SK-N-SH (cell line): ENCODE measurements around the gene PSMD14. TPM values are rescaled to one million over a fixed set of nuclear protein-coding genes. Genes with fewer than 3 reads are reported as not detected.

Experiments used
- CTCF ChIA-PET: fragments of 300-600, 350-600 bp; formaldehyde crosslinking; extraction: SDS; loops from one replicate; lab custom pipeline; 2021; lab: Yijun Ruan, JAX
- POLR2A ChIA-PET: fragments of 350-600 bp; sonication (Branson Sonifier 250); formaldehyde crosslinking; extraction: SDS; loops from one replicate; lab custom pipeline; 2020; ENCODE audit warnings: antibody characterized with exemption, inconsistent platforms; lab: Yijun Ruan, JAX
- DNase-seq: peaks from one replicate; pipeline ENCODE4 v3.0.0; 2012
- H2AFZ ChIP-seq: fragments of 200-600 bp; sonication (generic); 2 replicates; pipeline ENCODE4 v1.8.1; 2016; ENCODE audit warnings: antibody characterized with exemption, mild to moderate bottlenecking, low read depth
- H3F3A ChIP-seq: fragments of 200-600 bp; sonication (generic); replicated peaks from 2 replicates; pipeline ENCODE3; 2016; ENCODE audit warnings: antibody characterized with exemption, mild to moderate bottlenecking; ENCODE audit not compliant: insufficient read depth
- H3K27ac ChIP-seq, 2 experiments: fragments of 200-500 bp in 1 of 2; fragments of 200-600 bp in 1 of 2; sonication (Bioruptor generic) in 1 of 2; sonication (generic), shearing (Covaris generic) in 1 of 2; 2 replicates each; pipeline versions ENCODE4 v1.5.1 to v1.6.1; 2014 to 2016; ENCODE audit warnings: low read depth in 2 of 2, inconsistent platforms in 1 of 2, low read length in 1 of 2, mild to moderate bottlenecking in 1 of 2, mixed read lengths in 1 of 2
- H3K27me3 ChIP-seq: fragments of 200-600 bp; sonication (generic), shearing (Covaris generic); 2 replicates; pipeline ENCODE4 v1.6.1; 2016; ENCODE audit warnings: mixed run types; ENCODE audit not compliant: insufficient read depth
- H3K36me3 ChIP-seq, 2 experiments: fragments of 200-500 bp in 1 of 2; fragments of 200-600 bp in 1 of 2; sonication (Bioruptor generic) in 1 of 2; sonication (generic) in 1 of 2; replicated peaks in 1 of 2; 2 replicates each; pipeline versions ENCODE3 to v1.5.1; 2014 to 2016; ENCODE audit warnings: low read length in 1 of 2, mild to moderate bottlenecking in 1 of 2; ENCODE audit not compliant: insufficient read depth in 2 of 2, control insufficient read depth in 1 of 2
- H3K4me1 ChIP-seq, 2 experiments: fragments of 200-500 bp in 1 of 2; fragments of 200-600 bp in 1 of 2; sonication (Bioruptor generic) in 1 of 2; sonication (generic), shearing (Covaris generic) in 1 of 2; 2 replicates each; pipeline versions ENCODE4 v1.5.1 to v1.6.1; 2014 to 2016; ENCODE audit warnings: low read depth in 1 of 2, low read length in 1 of 2, mixed run types in 1 of 2; ENCODE audit not compliant: insufficient read depth in 2 of 2, control insufficient read depth in 1 of 2
- H3K4me2 ChIP-seq: fragments of 200-600 bp; sonication (generic), shearing (Covaris generic); 2 replicates; pipeline ENCODE4 v1.6.1; 2017; ENCODE audit warnings: mixed run types
- H3K4me3 ChIP-seq, 2 experiments: fragments of 200-500 bp in 1 of 2; fragments of 200-600 bp in 1 of 2; sonication (Bioruptor generic) in 1 of 2; sonication (generic), shearing (Covaris generic) in 1 of 2; 2 replicates each; pipeline versions ENCODE4 v1.5.1 to v1.8.1; 2014 to 2016; ENCODE audit warnings: low read depth in 2 of 2, inconsistent platforms in 1 of 2, low read length in 1 of 2, mild to moderate bottlenecking in 1 of 2, mixed read lengths in 1 of 2, moderate library complexity in 1 of 2
- H3K79me2 ChIP-seq: fragments of 200-600 bp; sonication (generic); 2 replicates; pipeline ENCODE4 v1.8.1; 2017; ENCODE audit warnings: mild to moderate bottlenecking; ENCODE audit not compliant: insufficient read depth
- H3K9ac ChIP-seq: fragments of 200-600 bp; sonication (generic); 2 replicates; pipeline ENCODE4 v1.6.1; 2017; ENCODE audit warnings: mixed run types
- H3K9me2 ChIP-seq: fragments of 200-600 bp; sonication (generic); 2 replicates; pipeline ENCODE4 v1.6.1; 2017; ENCODE audit warnings: mixed run types
- H3K9me3 ChIP-seq: fragments of 200-600 bp; sonication (generic); 2 replicates; pipeline ENCODE4 v1.6.1; 2017; ENCODE audit warnings: mixed run types, mild to moderate bottlenecking, moderate library complexity
- H4K20me1 ChIP-seq: fragments of 200-600 bp; sonication (generic); 2 replicates; pipeline ENCODE4 v1.6.1; 2017; ENCODE audit warnings: mild to moderate bottlenecking, mixed run types; ENCODE audit not compliant: insufficient read depth
- ELF1 ChIP-seq: IDR thresholded peaks from 2 replicates; pipeline ENCODE4 v1.4.0; 2012
- EZH2phosphoT487 ChIP-seq: fragments of 200-600 bp; sonication (generic); IDR thresholded peaks from 2 replicates; pipeline ENCODE4 v1.6.1; 2017; ENCODE audit warnings: low read depth, mixed run types, mild to moderate bottlenecking, antibody characterized with exemption, moderate library complexity, borderline replicate concordance
- FOSL2 ChIP-seq: IDR thresholded peaks from 2 replicates; pipeline ENCODE4 v1.4.0; 2012; ENCODE audit warnings: low read depth, mild to moderate bottlenecking, moderate library complexity, borderline replicate concordance
- FOXJ3 ChIP-seq: sonication (generic); formaldehyde crosslinking; IDR thresholded peaks from 2 replicates; pipeline ENCODE4 v1.5.1; 2020; ENCODE audit warnings: mild to moderate bottlenecking, missing genetic modification reagents
- FOXM1 ChIP-seq: IDR thresholded peaks from 2 replicates; pipeline ENCODE4 v1.4.0; 2012; ENCODE audit warnings: low read depth, mild to moderate bottlenecking
- MEF2A ChIP-seq: IDR thresholded peaks from 2 replicates; pipeline ENCODE4 v1.4.0; 2012; ENCODE audit warnings: low read depth, borderline replicate concordance
- MXI1 ChIP-seq: IDR thresholded peaks from 2 replicates; pipeline ENCODE4 v1.6.1; 2012; ENCODE audit warnings: mild to moderate bottlenecking, low read depth, low read length, improper control_type of control experiment
- NFIC ChIP-seq: IDR thresholded peaks from 2 replicates; pipeline ENCODE4 v1.4.0; 2012; ENCODE audit warnings: borderline replicate concordance
- NRF1 ChIP-seq: IDR thresholded peaks from 2 replicates; pipeline ENCODE4 v1.6.1; 2012; ENCODE audit warnings: low read depth, mild to moderate bottlenecking, low read length
- POLR2AphosphoS5 ChIP-seq: IDR thresholded peaks from 2 replicates; pipeline ENCODE4 v1.6.1; 2012; ENCODE audit warnings: low read depth, low read length
- RAD21 ChIP-seq: IDR thresholded peaks from 2 replicates; pipeline ENCODE4 v1.6.1; 2012; ENCODE audit warnings: mild to moderate bottlenecking, low read length
- RXRA ChIP-seq: IDR thresholded peaks from 2 replicates; pipeline ENCODE4 v1.4.0; 2012; ENCODE audit warnings: low read depth, mild to moderate bottlenecking, borderline replicate concordance
- SIN3A ChIP-seq: IDR thresholded peaks from 2 replicates; pipeline ENCODE4 v1.6.1; 2012; ENCODE audit warnings: low read depth, mild to moderate bottlenecking, low read length, moderate library complexity, borderline replicate concordance
- SMC3 ChIP-seq: IDR thresholded peaks from 2 replicates; pipeline ENCODE4 v1.6.1; 2012; ENCODE audit warnings: low read depth, low read length, improper control_type of control experiment
- WGBS: methylation state at CpG from one replicate; pipeline ENCODE4 v1.1.6; 2017; ENCODE audit warnings: low lambda C conversion rate; 5-methylcytosine and 5-hydroxymethylcytosine counted together
- polyA plus RNA-seq, 3 experiments: library from polyadenylated mRNA; depleted of rRNA; stranded (reverse); fragments of >200 nt; gene quantifications; 2 replicates each; pipeline ENCODE4 v1.2.3, GENCODE V29; 2012
- TF ChIP-seq, protein P1 (sequence below): IDR thresholded peaks from 2 replicates; pipeline ENCODE4 v1.4.0; 2012; ENCODE audit warnings: low read depth, borderline replicate concordance
- TF ChIP-seq, protein P2 (sequence below): IDR thresholded peaks from 2 replicates; pipeline ENCODE4; 2012
- TF ChIP-seq, protein P3 (sequence below): IDR thresholded peaks from 2 replicates; pipeline ENCODE4 v1.6.1; 2012; ENCODE audit warnings: mild to moderate bottlenecking, low read depth, low read length, moderate library complexity
- TF ChIP-seq, protein P4 (sequence below): IDR thresholded peaks from 2 replicates; pipeline ENCODE4 v1.4.0; 2012; ENCODE audit warnings: low read depth, borderline replicate concordance
- TF ChIP-seq, protein P5 (sequence below): fragments of 150-350 bp; IDR thresholded peaks from 2 replicates; pipeline ENCODE4 v1.6.1; 2016; ENCODE audit warnings: mild to moderate bottlenecking, low read depth, low read length
- TF ChIP-seq, protein P6 (sequence below): fragments of 150-350 bp; IDR thresholded peaks from 2 replicates; pipeline ENCODE4 v1.6.1; 2017; ENCODE audit warnings: antibody characterized with exemption, low read length, low read depth, borderline replicate concordance

The PSMD14 gene
- polyA plus RNA-seq, 1 of the 3 experiments (the other 2 are of a cell fraction) = 50.4 TPM

DNA sequence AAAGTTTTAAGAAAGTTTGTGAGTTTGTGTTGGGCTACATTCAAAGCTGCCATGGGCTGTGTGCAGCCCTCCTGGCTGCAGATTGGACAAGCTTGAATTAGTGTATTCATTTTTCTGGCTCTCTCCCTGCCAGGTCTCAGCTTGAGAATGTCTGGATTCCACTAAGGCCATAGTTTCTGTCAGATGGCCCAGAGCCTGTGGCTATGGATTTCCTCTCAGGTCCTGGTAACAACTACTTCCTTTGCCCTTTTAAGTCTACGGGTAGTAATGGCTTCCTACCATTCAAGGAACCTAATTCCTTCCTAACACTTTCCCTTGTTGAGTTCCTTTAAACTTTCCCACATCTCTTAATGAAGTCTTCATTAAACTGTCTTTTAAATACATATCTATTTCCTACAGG lies 24.3 kb upstream of the PSMD14 start:
- no peaks in the 10 kb centered on the region for H3F3A ChIP-seq
- no peak overlapping the region for H3K4me2 ChIP-seq
- no peak for DNase-seq
- no peak overlapping the region for H3K27ac ChIP-seq
- H3K36me3 ChIP-seq = no peaks in the 10 kb centered on the region
- H3K9me2 ChIP-seq = no peaks in the 10 kb centered on the region
- WGBS = 50% methylated on average over 1 of the region's 1 CpG
- ChIA-PET CTCF (interaction anchor here (2.3 kb wide), 1 partner anchor 10 kb away, joined by 9 read pairs; no protein-coding TSS in a partner anchor), POLR2A (no interaction called here)
- no peaks in the 10 kb centered on the region for H4K20me1 ChIP-seq
- H3K27me3 ChIP-seq = peaks cover 8% of the 10 kb centered on the region
- TF ChIP-seq NFIC (no peak), FOXM1 (no peak), NRF1 (no peak), MXI1 (no peak), RXRA (no peak), SIN3A (no peak), SMC3 (no peak), POLR2AphosphoS5 (no peak), MEF2A (no peak), EZH2phosphoT487 (no peak), RAD21 (no peak), FOSL2 (no peak), FOXJ3 (CRISPR knock-in tag) (no peak), ELF1 (no peak)
- TF ChIP-seq, protein P1, sequence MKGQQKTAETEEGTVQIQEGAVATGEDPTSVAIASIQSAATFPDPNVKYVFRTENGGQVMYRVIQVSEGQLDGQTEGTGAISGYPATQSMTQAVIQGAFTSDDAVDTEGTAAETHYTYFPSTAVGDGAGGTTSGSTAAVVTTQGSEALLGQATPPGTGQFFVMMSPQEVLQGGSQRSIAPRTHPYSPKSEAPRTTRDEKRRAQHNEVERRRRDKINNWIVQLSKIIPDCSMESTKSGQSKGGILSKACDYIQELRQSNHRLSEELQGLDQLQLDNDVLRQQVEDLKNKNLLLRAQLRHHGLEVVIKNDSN = no peak
- TF ChIP-seq, protein P2, sequence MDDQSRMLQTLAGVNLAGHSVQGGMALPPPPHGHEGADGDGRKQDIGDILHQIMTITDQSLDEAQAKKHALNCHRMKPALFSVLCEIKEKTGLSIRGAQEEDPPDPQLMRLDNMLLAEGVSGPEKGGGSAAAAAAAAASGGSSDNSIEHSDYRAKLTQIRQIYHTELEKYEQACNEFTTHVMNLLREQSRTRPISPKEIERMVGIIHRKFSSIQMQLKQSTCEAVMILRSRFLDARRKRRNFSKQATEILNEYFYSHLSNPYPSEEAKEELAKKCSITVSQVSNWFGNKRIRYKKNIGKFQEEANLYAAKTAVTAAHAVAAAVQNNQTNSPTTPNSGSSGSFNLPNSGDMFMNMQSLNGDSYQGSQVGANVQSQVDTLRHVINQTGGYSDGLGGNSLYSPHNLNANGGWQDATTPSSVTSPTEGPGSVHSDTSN = no peak
- TF ChIP-seq, protein P3, sequence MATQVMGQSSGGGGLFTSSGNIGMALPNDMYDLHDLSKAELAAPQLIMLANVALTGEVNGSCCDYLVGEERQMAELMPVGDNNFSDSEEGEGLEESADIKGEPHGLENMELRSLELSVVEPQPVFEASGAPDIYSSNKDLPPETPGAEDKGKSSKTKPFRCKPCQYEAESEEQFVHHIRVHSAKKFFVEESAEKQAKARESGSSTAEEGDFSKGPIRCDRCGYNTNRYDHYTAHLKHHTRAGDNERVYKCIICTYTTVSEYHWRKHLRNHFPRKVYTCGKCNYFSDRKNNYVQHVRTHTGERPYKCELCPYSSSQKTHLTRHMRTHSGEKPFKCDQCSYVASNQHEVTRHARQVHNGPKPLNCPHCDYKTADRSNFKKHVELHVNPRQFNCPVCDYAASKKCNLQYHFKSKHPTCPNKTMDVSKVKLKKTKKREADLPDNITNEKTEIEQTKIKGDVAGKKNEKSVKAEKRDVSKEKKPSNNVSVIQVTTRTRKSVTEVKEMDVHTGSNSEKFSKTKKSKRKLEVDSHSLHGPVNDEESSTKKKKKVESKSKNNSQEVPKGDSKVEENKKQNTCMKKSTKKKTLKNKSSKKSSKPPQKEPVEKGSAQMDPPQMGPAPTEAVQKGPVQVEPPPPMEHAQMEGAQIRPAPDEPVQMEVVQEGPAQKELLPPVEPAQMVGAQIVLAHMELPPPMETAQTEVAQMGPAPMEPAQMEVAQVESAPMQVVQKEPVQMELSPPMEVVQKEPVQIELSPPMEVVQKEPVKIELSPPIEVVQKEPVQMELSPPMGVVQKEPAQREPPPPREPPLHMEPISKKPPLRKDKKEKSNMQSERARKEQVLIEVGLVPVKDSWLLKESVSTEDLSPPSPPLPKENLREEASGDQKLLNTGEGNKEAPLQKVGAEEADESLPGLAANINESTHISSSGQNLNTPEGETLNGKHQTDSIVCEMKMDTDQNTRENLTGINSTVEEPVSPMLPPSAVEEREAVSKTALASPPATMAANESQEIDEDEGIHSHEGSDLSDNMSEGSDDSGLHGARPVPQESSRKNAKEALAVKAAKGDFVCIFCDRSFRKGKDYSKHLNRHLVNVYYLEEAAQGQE = no peak
- TF ChIP-seq, protein P4, sequence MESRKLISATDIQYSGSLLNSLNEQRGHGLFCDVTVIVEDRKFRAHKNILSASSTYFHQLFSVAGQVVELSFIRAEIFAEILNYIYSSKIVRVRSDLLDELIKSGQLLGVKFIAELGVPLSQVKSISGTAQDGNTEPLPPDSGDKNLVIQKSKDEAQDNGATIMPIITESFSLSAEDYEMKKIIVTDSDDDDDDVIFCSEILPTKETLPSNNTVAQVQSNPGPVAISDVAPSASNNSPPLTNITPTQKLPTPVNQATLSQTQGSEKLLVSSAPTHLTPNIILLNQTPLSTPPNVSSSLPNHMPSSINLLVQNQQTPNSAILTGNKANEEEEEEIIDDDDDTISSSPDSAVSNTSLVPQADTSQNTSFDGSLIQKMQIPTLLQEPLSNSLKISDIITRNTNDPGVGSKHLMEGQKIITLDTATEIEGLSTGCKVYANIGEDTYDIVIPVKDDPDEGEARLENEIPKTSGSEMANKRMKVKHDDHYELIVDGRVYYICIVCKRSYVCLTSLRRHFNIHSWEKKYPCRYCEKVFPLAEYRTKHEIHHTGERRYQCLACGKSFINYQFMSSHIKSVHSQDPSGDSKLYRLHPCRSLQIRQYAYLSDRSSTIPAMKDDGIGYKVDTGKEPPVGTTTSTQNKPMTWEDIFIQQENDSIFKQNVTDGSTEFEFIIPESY = no peak
- TF ChIP-seq, protein P5, sequence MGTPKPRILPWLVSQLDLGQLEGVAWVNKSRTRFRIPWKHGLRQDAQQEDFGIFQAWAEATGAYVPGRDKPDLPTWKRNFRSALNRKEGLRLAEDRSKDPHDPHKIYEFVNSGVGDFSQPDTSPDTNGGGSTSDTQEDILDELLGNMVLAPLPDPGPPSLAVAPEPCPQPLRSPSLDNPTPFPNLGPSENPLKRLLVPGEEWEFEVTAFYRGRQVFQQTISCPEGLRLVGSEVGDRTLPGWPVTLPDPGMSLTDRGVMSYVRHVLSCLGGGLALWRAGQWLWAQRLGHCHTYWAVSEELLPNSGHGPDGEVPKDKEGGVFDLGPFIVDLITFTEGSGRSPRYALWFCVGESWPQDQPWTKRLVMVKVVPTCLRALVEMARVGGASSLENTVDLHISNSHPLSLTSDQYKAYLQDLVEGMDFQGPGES = no peak
- TF ChIP-seq, protein P6, sequence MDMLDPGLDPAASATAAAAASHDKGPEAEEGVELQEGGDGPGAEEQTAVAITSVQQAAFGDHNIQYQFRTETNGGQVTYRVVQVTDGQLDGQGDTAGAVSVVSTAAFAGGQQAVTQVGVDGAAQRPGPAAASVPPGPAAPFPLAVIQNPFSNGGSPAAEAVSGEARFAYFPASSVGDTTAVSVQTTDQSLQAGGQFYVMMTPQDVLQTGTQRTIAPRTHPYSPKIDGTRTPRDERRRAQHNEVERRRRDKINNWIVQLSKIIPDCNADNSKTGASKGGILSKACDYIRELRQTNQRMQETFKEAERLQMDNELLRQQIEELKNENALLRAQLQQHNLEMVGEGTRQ = no peak
- H3K4me1 ChIP-seq = no peaks in the 10 kb centered on the region
- H2AFZ ChIP-seq = no peak overlapping the region
- H3K79me2 ChIP-seq = no peaks in the 10 kb centered on the region
- no peak overlapping the region for H3K4me3 ChIP-seq
- no peak overlapping the region for H3K9ac ChIP-seq
- H3K9me3 ChIP-seq = no peaks in the 10 kb centered on the region
